ENCODE measurements around the gene STIL.
"Not testable (repeated sequence)": the region's sequence is repeated elsewhere in the genome, so short reads cannot be mapped to it uniquely, and the experiment has no call there.

The STIL gene

GRCh38 chr1:47313915-47314664 is at the start of gene STIL:
Gene STIL, minus strand, starts transcription at chr1:47314147. Its CDS starts 3,828 bp downstream, at chr1:47310319.
- DNase-seq (ENCODE audit: extremely low read depth, low read depth): peak; percentile 98
- no peak for TF ChIP-seq CTCF (IDR thresholded peaks at IDR 0.05; ENCODE audit: low read depth, low read length, missing control alignments)
- peak within 1 kb of the TSS; percentile 76 for H3K4me3 ChIP-seq (replicated peaks; ENCODE audit: low read depth, low read length)

GRCh38 chr1:47362828-47363227 is 48.9 kb upstream of the STIL start:
- H3K4me3 ChIP-seq (replicated peaks; ENCODE audit: low read depth, low read length): no peak overlapping the region
- no peak for DNase-seq (ENCODE audit: extremely low read depth, low read depth)
- TF ChIP-seq CTCF (IDR thresholded peaks at IDR 0.05; ENCODE audit: low read depth, low read length, missing control alignments): no peak

GRCh38 chr1:47361380-47361779 is 47.4 kb upstream of the STIL start:
- TF ChIP-seq CTCF (IDR thresholded peaks at IDR 0.05; ENCODE audit: low read depth, low read length, missing control alignments): no peak
- no peak for DNase-seq (ENCODE audit: extremely low read depth, low read depth)
- H3K4me3 ChIP-seq (replicated peaks; ENCODE audit: low read depth, low read length): no peak overlapping the region

- H3K4me3 ChIP-seq (replicated peaks; ENCODE audit: low read depth, low read length): no peak overlapping the region
- TF ChIP-seq CTCF (IDR thresholded peaks at IDR 0.05; ENCODE audit: low read depth, low read length, missing control alignments): no peak
- no peak for DNase-seq (ENCODE audit: extremely low read depth, low read depth)
Observed at GRCh38 chr1:47351305-47351704, 37.4 kb upstream of the STIL start.

- TF ChIP-seq CTCF (IDR thresholded peaks at IDR 0.05; ENCODE audit: low read depth, low read length, missing control alignments): no peak
- H3K4me3 ChIP-seq (replicated peaks; ENCODE audit: low read depth, low read length): no peak overlapping the region
- no peak for DNase-seq (ENCODE audit: extremely low read depth, low read depth)
Observed at GRCh38 chr1:47348246-47348645, 34.3 kb upstream of the STIL start.

- no peak overlapping the region for H3K4me3 ChIP-seq (replicated peaks; ENCODE audit: low read depth, low read length)
- TF ChIP-seq CTCF (IDR thresholded peaks at IDR 0.05; ENCODE audit: low read depth, low read length, missing control alignments): no peak
- DNase-seq (ENCODE audit: extremely low read depth, low read depth): no peak
Observed at GRCh38 chr1:47347735-47348134, 33.8 kb upstream of the STIL start.

GRCh38 chr1:47346979-47347378 is 33.0 kb upstream of the STIL start:
- DNase-seq (ENCODE audit: extremely low read depth, low read depth): not testable (repeated sequence)

More at GRCh38 chr1:47346979-47347378, 33.0 kb upstream of the STIL start:
- H3K4me3 ChIP-seq (replicated peaks; ENCODE audit: low read depth, low read length): not testable (repeated sequence)

Data from HFF-Myc (cell line).